OCI-LY3 (cell line): ENCODE measurements around the gene ENAM.

Source experiments
- CTCF ChIP-seq: fragments of 200-600, 300-600 bp; sonication (generic); IDR thresholded peaks from 2 replicates; pipeline ENCODE4 v1.5.1; 2014; ENCODE audit warnings: antibody characterized with exemption, low read length, low read depth
- EZH2phosphoT487 ChIP-seq: fragments of 200-600 bp; shearing (Covaris generic); IDR thresholded peaks from 2 replicates; pipeline ENCODE4 v1.6.1; 2018; ENCODE audit warnings: antibody characterized with exemption, mixed run types, low read depth

GRCh38 chr4:70586841-70587240 is 41.7 kb upstream of the ENAM start:
- TF ChIP-seq CTCF (no peak), EZH2phosphoT487 (no peak)
